H1 (cell line): Measurements from ENCODE around the gene ELOF1. TPM values are rescaled to one million over a fixed set of nuclear protein-coding genes. Genes with fewer than 3 reads are reported as not detected.

Source experiments
- CREB1 ChIP-seq: IDR thresholded peaks from 2 replicates; pipeline ENCODE4 v1.6.1; 2012; ENCODE audit warnings: inconsistent platforms
- EGR1 ChIP-seq: IDR thresholded peaks from 2 replicates; pipeline ENCODE4 v1.6.1; 2011; ENCODE audit warnings: low read depth, low read length, borderline replicate concordance
- MAX ChIP-seq: IDR thresholded peaks from 2 replicates; pipeline ENCODE4 v1.6.1; 2012; ENCODE audit warnings: inconsistent platforms
- PHF8 ChIP-seq: fragments of 200-600 bp; sonication (generic); conservative IDR thresholded peaks from 2 replicates; pipeline ENCODE4 v1.7.1; 2012; ENCODE audit warnings: low read depth, mild to moderate bottlenecking, inconsistent platforms, low read length, moderate library complexity
- POLR2A ChIP-seq, 2 experiments: IDR thresholded peaks; 1 replicate in 1 of 2; 2 replicates in 1 of 2; pipeline ENCODE4 v1.6.1; 2011; ENCODE audit warnings: low read depth in 2 of 2, low read length in 2 of 2, mild to moderate bottlenecking in 2 of 2; ENCODE audit errors: control extremely low read depth in 1 of 2
- POU5F1 ChIP-seq: IDR thresholded peaks from 2 replicates; pipeline ENCODE4 v1.6.1; 2011; ENCODE audit warnings: low read depth, mild to moderate bottlenecking, low read length, moderate library complexity
- RAD21 ChIP-seq, 2 experiments: IDR thresholded peaks in 1 of 2; conservative IDR thresholded peaks in 1 of 2; 2 replicates each; pipeline ENCODE4 v1.6.1; 2011; ENCODE audit warnings: low read depth in 2 of 2, low read length in 2 of 2, improper control_type of control experiment in 1 of 2, inconsistent platforms in 1 of 2, mild to moderate bottlenecking in 1 of 2, moderate library complexity in 1 of 2
- RBBP5 ChIP-seq: IDR thresholded peaks from 2 replicates; pipeline ENCODE4 v1.7.1; 2012; ENCODE audit warnings: low read depth, mild to moderate bottlenecking, inconsistent platforms, low read length, moderate library complexity, borderline replicate concordance
- RFX5 ChIP-seq: IDR thresholded peaks from 2 replicates; pipeline ENCODE4 v1.6.1; 2011; ENCODE audit warnings: low read depth, low read length, improper control_type of control experiment, borderline replicate concordance
- SIRT6 ChIP-seq: IDR thresholded peaks from one replicate; pipeline ENCODE4 v1.7.1; 2012; ENCODE audit warnings: low read length, inconsistent platforms
- SP2 ChIP-seq: IDR thresholded peaks from 2 replicates; pipeline ENCODE4 v1.6.1; 2012; ENCODE audit warnings: mild to moderate bottlenecking, low read length, inconsistent platforms
- SRF ChIP-seq: IDR thresholded peaks from 2 replicates; pipeline ENCODE4 v1.6.1; 2011; ENCODE audit warnings: mild to moderate bottlenecking, low read depth, low read length, moderate library complexity
- polyA plus RNA-seq, 7 experiments: library from polyadenylated mRNA; depleted of rRNA in 3 of 7; stranded (reverse) in 5 of 7; unstranded in 2 of 7; fragments of >200 nt in 5 of 7; fragments of 200-250 nt in 2 of 7; gene quantifications; 1 replicate in 5 of 7; 2 replicates in 1 of 7; 4 replicates in 1 of 7; pipeline versions ENCODE4 v1.2.1 to v1.2.3, GENCODE V29; 2011 to 2013; ENCODE audit warnings: missing spikeins in 2 of 7, mixed read lengths in 2 of 7
- total RNA-seq: library from RNA; stranded (reverse); fragmentation: NEBNext Ultra II Directional; extraction: Animal tissue kit (Norgen Biotek cat#: 25700); gene quantifications from 2 replicates; pipeline ENCODE4 v1.2.1, GENCODE V29; 2021
- TF ChIP-seq, protein P1 (sequence below): fragments of 300-600 bp; sonication (generic); IDR thresholded peaks from 2 replicates; pipeline ENCODE4 v1.7.1; 2012; ENCODE audit warnings: low read length, moderate library complexity, mild to moderate bottlenecking, inconsistent platforms; ENCODE audit not compliant: insufficient replicate concordance

The ELOF1 gene
- total and polyA plus RNA-seq, 2 of the 8 experiments (the other 6 are each of a cell fraction or from before 2014, with no cell fraction given): 84.2 to 101 TPM

- TF ChIP-seq, protein P1, sequence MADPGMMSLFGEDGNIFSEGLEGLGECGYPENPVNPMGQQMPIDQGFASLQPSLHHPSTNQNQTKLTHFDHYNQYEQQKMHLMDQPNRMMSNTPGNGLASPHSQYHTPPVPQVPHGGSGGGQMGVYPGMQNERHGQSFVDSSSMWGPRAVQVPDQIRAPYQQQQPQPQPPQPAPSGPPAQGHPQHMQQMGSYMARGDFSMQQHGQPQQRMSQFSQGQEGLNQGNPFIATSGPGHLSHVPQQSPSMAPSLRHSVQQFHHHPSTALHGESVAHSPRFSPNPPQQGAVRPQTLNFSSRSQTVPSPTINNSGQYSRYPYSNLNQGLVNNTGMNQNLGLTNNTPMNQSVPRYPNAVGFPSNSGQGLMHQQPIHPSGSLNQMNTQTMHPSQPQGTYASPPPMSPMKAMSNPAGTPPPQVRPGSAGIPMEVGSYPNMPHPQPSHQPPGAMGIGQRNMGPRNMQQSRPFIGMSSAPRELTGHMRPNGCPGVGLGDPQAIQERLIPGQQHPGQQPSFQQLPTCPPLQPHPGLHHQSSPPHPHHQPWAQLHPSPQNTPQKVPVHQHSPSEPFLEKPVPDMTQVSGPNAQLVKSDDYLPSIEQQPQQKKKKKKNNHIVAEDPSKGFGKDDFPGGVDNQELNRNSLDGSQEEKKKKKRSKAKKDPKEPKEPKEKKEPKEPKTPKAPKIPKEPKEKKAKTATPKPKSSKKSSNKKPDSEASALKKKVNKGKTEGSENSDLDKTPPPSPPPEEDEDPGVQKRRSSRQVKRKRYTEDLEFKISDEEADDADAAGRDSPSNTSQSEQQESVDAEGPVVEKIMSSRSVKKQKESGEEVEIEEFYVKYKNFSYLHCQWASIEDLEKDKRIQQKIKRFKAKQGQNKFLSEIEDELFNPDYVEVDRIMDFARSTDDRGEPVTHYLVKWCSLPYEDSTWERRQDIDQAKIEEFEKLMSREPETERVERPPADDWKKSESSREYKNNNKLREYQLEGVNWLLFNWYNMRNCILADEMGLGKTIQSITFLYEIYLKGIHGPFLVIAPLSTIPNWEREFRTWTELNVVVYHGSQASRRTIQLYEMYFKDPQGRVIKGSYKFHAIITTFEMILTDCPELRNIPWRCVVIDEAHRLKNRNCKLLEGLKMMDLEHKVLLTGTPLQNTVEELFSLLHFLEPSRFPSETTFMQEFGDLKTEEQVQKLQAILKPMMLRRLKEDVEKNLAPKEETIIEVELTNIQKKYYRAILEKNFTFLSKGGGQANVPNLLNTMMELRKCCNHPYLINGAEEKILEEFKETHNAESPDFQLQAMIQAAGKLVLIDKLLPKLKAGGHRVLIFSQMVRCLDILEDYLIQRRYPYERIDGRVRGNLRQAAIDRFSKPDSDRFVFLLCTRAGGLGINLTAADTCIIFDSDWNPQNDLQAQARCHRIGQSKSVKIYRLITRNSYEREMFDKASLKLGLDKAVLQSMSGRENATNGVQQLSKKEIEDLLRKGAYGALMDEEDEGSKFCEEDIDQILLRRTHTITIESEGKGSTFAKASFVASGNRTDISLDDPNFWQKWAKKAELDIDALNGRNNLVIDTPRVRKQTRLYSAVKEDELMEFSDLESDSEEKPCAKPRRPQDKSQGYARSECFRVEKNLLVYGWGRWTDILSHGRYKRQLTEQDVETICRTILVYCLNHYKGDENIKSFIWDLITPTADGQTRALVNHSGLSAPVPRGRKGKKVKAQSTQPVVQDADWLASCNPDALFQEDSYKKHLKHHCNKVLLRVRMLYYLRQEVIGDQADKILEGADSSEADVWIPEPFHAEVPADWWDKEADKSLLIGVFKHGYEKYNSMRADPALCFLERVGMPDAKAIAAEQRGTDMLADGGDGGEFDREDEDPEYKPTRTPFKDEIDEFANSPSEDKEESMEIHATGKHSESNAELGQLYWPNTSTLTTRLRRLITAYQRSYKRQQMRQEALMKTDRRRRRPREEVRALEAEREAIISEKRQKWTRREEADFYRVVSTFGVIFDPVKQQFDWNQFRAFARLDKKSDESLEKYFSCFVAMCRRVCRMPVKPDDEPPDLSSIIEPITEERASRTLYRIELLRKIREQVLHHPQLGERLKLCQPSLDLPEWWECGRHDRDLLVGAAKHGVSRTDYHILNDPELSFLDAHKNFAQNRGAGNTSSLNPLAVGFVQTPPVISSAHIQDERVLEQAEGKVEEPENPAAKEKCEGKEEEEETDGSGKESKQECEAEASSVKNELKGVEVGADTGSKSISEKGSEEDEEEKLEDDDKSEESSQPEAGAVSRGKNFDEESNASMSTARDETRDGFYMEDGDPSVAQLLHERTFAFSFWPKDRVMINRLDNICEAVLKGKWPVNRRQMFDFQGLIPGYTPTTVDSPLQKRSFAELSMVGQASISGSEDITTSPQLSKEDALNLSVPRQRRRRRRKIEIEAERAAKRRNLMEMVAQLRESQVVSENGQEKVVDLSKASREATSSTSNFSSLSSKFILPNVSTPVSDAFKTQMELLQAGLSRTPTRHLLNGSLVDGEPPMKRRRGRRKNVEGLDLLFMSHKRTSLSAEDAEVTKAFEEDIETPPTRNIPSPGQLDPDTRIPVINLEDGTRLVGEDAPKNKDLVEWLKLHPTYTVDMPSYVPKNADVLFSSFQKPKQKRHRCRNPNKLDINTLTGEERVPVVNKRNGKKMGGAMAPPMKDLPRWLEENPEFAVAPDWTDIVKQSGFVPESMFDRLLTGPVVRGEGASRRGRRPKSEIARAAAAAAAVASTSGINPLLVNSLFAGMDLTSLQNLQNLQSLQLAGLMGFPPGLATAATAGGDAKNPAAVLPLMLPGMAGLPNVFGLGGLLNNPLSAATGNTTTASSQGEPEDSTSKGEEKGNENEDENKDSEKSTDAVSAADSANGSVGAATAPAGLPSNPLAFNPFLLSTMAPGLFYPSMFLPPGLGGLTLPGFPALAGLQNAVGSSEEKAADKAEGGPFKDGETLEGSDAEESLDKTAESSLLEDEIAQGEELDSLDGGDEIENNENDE: no peak
- TF ChIP-seq EGR1 (no peak), SIRT6 (no peak), POU5F1 (no peak), CREB1 (no peak), RFX5 (no peak), SP2 (no peak), RAD21 (IDR thresholded peaks at IDR 0.05 in 1 of 2, conservative IDR thresholded peaks at IDR 0.05 in 1 of 2; ENCODE audit: low read depth in 2 of 2, low read length in 2 of 2) (no peak), RBBP5 (no peak), POLR2A (IDR thresholded peaks at IDR 0.05; ENCODE audit: control extremely low read depth in 1 of 2, low read depth in 2 of 2, low read length in 2 of 2) (no peak), MAX (no peak), PHF8 (no peak), SRF (no peak)
These were observed 17.2 kb upstream of the ELOF1 start (continued) for GRCh38 chr19:11576227-11576626.
